Loucy (cell line): ENCODE results near the gene EMC10.

Experiments
- EZH2phosphoT487 ChIP-seq: fragments of 200-600 bp; IDR thresholded peaks from 2 replicates; pipeline ENCODE4 v1.6.1; 2018; ENCODE audit warnings: antibody characterized with exemption, mild to moderate bottlenecking, moderate library complexity, borderline replicate concordance
- TF ChIP-seq, protein P1 (sequence below): fragments of 200-600 bp; sonication (generic); conservative IDR thresholded peaks from 2 replicates; pipeline ENCODE4 v1.5.1; 2014; ENCODE audit warnings: mild to moderate bottlenecking, antibody characterized with exemption, low read length

DNA sequence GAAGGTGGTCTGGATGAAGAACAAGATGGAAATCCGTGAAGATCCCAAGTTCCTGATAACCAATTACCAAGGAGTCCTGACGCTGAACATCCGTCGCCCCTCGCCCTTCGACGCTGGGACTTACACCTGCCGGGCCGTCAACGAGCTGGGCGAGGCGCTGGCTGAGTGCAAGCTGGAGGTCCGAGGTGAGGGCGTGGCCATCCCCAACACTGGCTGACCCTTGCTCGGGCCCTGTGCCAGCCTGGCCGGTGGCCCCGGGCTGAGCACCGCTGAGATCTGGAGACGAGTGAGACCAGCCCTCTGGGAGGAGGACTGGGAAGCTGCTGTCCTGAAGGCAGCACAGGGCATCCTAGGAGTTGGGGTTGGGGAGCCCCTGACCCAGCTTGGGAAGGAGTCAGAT, 12.0 kb upstream of the EMC10 start:
- TF ChIP-seq, protein P1, sequence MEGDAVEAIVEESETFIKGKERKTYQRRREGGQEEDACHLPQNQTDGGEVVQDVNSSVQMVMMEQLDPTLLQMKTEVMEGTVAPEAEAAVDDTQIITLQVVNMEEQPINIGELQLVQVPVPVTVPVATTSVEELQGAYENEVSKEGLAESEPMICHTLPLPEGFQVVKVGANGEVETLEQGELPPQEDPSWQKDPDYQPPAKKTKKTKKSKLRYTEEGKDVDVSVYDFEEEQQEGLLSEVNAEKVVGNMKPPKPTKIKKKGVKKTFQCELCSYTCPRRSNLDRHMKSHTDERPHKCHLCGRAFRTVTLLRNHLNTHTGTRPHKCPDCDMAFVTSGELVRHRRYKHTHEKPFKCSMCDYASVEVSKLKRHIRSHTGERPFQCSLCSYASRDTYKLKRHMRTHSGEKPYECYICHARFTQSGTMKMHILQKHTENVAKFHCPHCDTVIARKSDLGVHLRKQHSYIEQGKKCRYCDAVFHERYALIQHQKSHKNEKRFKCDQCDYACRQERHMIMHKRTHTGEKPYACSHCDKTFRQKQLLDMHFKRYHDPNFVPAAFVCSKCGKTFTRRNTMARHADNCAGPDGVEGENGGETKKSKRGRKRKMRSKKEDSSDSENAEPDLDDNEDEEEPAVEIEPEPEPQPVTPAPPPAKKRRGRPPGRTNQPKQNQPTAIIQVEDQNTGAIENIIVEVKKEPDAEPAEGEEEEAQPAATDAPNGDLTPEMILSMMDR: no peak
- TF ChIP-seq EZH2phosphoT487: no peak
